ENCODE measurements around the gene GNAS.
"Not testable (repeated sequence)": the region's sequence is repeated elsewhere in the genome, so short reads cannot be mapped to it uniquely, and the experiment has no call there.

The GNAS gene

GRCh38 chr20:58828804-58829203 lies 23.7 kb upstream of the GNAS start:
- not testable (repeated sequence) for DNase-seq

DNA sequence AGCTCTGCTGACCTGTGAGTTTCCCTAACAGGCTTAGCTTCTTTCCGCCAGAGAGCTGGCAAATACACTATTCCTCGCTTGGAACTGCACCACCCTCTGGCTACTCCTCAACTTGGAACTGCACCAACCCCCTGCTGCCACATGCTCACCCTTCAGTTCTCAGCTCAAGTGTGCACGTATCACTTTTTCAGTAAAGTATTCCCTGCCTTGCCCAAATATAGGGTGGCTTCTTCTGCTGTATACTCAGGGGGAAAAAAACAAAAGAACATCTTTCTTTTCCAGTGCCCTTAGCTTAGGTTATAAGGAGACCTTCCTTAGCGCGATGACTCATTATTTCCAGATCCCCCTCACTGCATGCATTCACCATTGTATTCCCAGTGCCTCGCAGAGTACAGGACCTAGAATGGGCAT lies 23.0 kb upstream of the GNAS start:
- peak; percentile 36 to 73 for DNase-seq

- DNase-seq = no peak
Measured at GRCh38 chr20:58832457-58832856, 20.1 kb upstream of the GNAS start.

- no peak for DNase-seq
Measured at GRCh38 chr20:58833921-58834320, 18.6 kb upstream of the GNAS start.

DNA sequence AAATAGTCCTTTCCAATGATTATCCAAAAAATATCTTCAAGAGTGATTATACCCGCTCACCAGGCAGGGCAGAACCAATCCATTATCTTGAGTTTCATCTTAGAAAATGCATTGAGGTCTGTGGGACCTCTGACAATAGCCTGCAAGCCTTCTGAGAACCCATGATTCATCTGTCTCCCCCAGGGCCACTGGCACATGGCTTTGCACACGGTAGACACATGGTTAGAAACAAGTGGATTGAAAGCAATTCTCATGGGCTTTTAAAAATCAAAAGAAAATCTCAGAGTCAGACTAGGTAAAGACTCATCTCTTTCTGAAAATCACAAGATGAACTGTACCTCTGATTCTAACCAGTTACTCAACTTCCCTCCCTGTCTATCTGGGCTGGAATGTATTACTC lies 17.3 kb upstream of the GNAS start:
- DNase-seq = no peak

DNA sequence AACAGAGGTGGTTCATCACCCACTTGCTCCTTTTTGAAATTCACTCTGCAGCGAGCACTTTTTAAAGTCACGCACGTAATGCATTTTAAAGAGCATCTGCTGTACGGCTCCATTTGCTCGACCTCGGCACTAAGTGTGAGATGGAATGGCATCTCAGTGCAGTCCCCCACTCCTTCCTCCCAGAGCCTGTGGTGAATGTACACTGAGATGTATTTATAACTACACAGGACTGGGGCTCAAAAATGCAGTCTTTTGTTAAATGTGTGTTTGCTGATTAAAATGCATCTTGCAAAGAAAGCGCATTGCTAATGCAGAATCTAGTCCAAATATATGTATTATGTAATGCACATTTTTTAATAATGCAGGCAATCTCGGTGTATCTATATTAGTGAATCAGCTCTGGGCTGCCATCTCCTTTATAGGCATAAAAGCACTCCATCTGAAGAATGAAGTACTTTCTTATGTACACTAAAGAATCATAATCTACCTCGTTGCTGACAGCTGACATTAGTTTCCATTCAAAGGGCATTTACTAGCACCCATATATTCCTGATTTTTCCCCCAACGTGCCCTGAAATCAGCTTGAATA lies 15.8 kb upstream of the GNAS start:
- DNase-seq = no peak

DNA sequence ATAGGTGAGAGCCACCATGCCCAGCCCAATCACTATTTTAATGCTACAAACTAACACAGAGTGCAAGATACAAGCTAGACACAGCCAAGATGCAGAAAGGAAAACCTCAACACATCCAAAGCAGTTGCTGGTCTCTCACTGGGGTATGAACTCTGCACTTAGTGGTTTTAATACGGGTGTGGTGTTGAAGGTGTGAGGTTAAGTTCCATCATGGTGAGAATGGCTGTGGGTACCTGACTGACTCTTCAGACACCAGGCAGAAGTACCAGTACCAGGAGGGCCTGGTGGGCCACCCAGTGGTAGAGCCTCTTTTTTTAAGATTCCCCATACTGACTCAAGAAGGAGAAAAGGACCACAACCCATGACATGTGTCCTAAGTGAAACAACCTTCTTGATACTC lies 14.8 kb upstream of the GNAS start:
- no peak for DNase-seq

GRCh38 chr20:58838174-58838573 lies 14.3 kb upstream of the GNAS start:
- no peak for DNase-seq

GRCh38 chr20:58839474-58839874 lies 13.0 kb upstream of the GNAS start:
- DNase-seq = peak in 1 of 2 experiments; percentile 46

GRCh38 chr20:58839991-58840747 lies 12.3 kb upstream of the GNAS start:
- no peak for DNase-seq

DNA sequence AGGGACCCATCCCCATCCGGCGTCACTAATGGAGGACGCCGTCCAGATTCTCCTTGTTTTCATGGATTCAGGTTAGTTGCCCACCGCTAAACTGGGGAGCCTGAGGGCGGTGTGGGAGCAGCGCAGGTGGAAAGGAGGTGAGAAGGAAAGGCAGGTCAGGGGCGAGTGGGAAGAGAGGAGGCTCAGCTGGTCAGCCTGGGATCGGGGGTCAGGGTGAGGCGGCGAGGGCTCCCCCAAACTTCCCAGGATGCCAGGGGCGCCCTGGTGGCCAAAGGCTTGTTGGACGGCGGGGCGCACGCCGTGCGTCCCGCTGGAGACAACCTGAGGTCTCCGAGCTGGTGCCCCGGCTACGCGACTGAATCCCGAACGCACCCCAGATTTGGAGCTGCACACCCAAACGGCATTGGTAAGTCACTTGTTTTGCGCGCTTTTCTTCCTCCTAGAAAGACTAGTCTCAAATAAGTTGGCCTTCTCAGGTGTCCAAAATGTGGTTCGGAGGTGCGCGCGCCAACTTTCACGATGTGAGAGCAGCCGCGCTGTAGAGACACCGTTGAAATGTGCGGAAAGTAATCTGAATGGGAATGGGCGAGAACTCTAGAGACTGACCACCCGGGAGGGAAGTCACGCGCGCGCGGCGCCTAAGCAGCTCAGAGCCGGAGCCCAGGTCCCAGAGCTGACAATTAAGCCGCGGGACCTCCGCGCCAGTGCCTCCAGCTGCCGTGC lies 11.5 kb upstream of the GNAS start:
- DNase-seq = no peak

DNA sequence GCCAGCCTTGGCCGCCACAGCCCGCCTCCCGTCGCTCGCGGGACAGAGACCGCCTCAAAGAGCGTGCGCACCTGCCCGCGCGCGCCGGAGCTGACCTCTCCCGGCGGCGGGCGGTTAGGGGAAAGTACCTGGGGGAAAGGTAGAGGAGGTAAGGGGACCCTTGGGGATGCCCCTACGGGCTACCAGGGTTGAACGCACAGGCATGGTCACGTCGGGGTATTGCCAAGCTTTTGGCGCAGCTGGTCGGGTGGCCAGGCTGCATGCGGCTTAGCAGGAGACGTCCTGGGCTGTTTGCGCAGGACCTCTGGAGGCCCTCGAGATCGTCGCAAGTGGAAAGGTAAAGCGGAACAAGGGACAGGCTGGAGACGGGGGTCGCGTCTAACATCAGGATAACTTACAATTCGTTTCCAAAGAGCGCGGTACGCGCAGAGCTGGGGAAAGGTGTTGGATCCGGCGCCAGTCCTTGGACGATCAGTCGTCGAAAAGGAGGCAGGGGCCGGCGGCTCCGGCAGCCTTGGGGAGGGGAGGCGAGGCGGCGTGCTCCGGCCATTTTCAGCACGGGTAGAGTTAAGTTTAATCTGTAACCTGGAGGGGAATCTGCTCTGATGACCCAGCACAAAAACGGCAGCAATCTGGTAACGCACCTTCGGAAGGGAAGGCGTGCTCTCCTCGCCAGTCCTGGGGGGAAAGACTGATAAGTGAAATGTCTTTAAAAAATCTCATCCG lies 10.8 kb upstream of the GNAS start:
- DNase-seq = no peak

DNA sequence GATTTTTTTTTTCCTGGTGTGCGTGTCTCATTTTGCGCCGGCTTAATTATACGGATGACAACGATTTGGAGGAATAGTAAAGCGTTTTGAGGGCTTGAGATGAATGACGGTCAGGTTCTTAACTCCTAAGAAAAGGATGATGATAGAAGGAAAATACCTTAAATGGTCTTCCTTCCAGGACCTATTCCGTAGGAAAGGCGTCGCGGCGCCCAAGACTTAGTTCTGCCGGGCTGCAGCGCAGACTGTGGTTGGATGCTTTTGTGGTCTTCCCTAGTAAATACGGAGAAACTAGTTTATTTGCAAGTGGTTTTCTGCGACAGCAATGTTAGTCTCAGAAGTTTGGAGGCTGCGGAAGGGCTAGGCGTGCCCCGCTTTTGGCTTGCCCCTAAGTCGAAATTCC lies 10.2 kb upstream of the GNAS start:
- no peak for DNase-seq

- no peak for DNase-seq
Measured at GRCh38 chr20:58843128-58843556, 9.4 kb upstream of the GNAS start.

GRCh38 chr20:58845706-58846105 lies 6.8 kb upstream of the GNAS start:
- no peak for DNase-seq

- no peak for DNase-seq
Measured at GRCh38 chr20:58847463-58847862, 5.1 kb upstream of the GNAS start.

DNA sequence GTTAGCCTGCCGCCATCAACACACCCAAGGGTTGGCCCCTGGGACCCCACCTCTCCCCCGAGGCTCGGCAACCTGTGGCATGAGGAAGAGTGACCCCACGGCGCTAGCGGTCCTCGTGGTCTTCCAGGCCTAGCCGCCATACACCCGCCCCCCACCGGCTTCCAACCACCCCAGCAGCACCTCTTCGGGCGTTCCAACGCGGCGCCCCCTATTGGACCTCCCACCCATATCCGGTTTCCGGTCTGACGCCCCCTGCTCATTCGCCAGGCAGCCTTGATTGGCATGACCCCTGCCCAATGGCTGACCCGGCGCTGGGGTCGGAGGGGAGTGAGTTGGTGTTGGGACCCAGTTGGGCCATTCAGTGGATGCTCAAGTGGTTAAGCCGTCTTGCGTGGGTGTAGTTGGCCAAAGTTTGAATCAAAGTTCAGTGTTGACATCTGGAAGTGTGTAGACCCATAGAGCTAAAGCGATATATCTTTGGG lies 1.8 kb upstream of the GNAS start, which contains the start of gene GNAS-AS1:
Gene GNAS-AS1 (minus strand): TSS at position 210 of the 482 bp plus-strand sequence.
- DNase-seq = peak; percentile 80 to 88

DNA sequence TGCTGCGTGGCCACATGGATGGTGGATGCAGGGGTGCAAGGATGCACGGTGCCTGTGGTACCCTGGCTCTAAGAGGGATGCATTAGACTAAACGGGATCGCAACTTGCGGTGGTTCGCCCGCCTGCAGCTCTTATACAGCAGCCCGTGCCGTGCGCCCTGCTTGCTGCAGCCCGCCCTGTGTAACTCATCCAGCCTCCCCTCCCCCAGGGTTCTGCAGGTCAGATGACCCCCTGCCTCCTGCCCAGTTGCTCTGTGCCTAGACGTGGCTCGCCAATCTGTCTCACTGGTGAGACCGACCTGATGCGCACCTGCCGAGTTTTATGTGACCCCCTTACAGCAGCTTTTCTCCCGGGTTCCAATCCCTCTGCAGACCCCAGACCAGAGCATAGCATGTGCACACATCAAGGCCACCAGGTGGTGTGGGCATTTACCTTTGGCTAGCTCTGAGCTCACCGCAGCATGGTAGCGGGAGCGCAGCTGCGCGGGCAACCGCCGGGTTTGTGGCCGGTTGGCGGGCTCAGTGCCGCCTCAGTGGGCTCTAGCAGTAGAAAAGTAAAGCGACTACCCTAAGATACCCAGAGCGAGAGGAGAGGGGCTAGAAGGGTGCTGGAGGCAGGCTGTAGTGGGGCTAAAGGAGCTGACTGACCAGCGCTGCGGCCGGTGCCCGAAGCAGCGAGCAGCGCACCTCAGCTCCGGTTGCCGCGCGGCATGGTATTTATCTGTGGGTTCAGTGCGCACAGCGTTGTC lies 1.1 kb upstream of the GNAS start:
- DNase-seq = no peak

DNA sequence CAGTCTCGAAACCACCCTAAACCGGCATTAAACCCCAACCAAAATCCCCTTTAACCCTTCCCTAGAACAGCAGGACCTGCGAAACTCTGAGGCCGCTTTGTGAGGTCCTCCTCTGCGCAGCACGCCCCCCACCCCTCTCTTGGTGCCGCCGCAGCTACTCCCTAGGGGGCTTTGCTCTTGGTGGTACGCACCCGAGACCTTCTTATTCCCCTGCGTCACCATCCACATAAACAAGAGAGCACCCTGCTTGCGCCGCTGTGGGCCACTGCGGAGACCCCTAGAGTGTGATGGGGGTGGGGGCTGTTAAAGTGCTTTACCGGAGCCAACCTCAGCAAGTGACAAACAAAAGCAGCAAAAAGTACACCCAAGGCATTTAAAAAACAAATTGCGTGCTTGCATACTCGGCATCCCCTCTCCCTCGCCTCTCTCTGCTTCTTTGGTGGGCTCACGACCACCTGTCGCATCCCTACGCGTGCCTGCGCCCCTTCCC lies 502 bp upstream of the GNAS start:
- no peak for DNase-seq

DNA sequence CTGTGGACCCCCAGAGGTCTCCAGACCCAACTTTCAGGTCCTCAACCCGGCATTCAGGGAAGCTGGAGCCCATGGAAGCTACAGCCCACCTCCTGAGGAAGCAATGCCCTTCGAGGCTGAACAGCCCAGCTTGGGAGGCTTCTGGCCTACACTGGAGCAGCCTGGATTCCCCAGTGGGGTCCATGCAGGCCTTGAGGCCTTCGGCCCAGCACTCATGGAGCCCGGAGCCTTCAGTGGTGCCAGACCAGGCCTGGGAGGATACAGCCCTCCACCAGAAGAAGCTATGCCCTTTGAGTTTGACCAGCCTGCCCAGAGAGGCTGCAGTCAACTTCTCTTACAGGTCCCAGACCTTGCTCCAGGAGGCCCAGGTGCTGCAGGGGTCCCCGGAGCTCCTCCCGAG lies 950 bp downstream of the GNAS start:
- no peak for DNase-seq

GRCh38 chr20:58853976-58854637 lies 1.6 kb downstream of the GNAS start:
- DNase-seq = no peak
